ENCODE measurements around the gene WDR73. TPM values are rescaled to one million over a fixed set of nuclear protein-coding genes. Genes with fewer than 3 reads are reported as not detected.
A peak's percentile ranks its signal among the peaks of the same experiment; 100 is the strongest.

Gene WDR73
- total and polyA plus RNA-seq, 2 experiments from 2014 or later = 31.8 to 39.6 TPM

GRCh38 chr15:84598993-84599392 lies 55.1 kb downstream of the WDR73 start:
- DNase-seq (ENCODE audit: low read depth in 1 of 2, low spot score in 1 of 2) = peak; percentile 59 to 72
- Histone ChIP-seq H3K9me3 (ENCODE audit: low read depth) (no peaks in the 10 kb centered on the region), H3K27ac (no peak overlapping the region), H3K4me1 (ENCODE audit: low read depth) (no peaks in the 10 kb centered on the region), H3K36me3 (peaks cover 4% of the 10 kb centered on the region), H3K27me3 (no peaks in the 10 kb centered on the region), H3K4me3 (no peak overlapping the region)
- peak; percentile 82 for TF ChIP-seq CTCF (IDR thresholded peaks at IDR 0.05; ENCODE audit: low read depth, low read length)

- DNase-seq (ENCODE audit: low read depth in 1 of 2, low spot score in 1 of 2) = no peak
- no peak overlapping the region for H3K27ac ChIP-seq
- H3K27me3 ChIP-seq = no peaks in the 10 kb centered on the region
- H3K36me3 ChIP-seq = no peaks in the 10 kb centered on the region
- no peak overlapping the region for H3K4me3 ChIP-seq
- no peaks in the 10 kb centered on the region for H3K9me3 ChIP-seq (ENCODE audit: low read depth)
- no peak for TF ChIP-seq CTCF (IDR thresholded peaks at IDR 0.05; ENCODE audit: low read depth, low read length)
- no peaks in the 10 kb centered on the region for H3K4me1 ChIP-seq (ENCODE audit: low read depth)
Observed at GRCh38 chr15:84598250-84598649, 55.8 kb downstream of the WDR73 start.

- no peaks in the 10 kb centered on the region for H3K9me3 ChIP-seq (ENCODE audit: low read depth)
- H3K36me3 ChIP-seq = no peaks in the 10 kb centered on the region
- no peak overlapping the region for H3K4me3 ChIP-seq
- no peaks in the 10 kb centered on the region for H3K4me1 ChIP-seq (ENCODE audit: low read depth)
- H3K27me3 ChIP-seq = no peaks in the 10 kb centered on the region
- no peak for DNase-seq (ENCODE audit: low read depth in 1 of 2, low spot score in 1 of 2)
- no peak for TF ChIP-seq CTCF (IDR thresholded peaks at IDR 0.05; ENCODE audit: low read depth, low read length)
- no peak overlapping the region for H3K27ac ChIP-seq
Observed at GRCh38 chr15:84597296-84597695, 56.8 kb downstream of the WDR73 start.

GRCh38 chr15:84595660-84596059 lies 58.4 kb downstream of the WDR73 start:
- H3K36me3 ChIP-seq = no peaks in the 10 kb centered on the region
- peaks cover 5% of the 10 kb centered on the region for H3K4me1 ChIP-seq (ENCODE audit: low read depth)
- H3K27ac ChIP-seq = no peak overlapping the region
- H3K27me3 ChIP-seq = no peaks in the 10 kb centered on the region
- no peak for TF ChIP-seq CTCF (IDR thresholded peaks at IDR 0.05; ENCODE audit: low read depth, low read length)
- H3K4me3 ChIP-seq = no peak overlapping the region
- no peaks in the 10 kb centered on the region for H3K9me3 ChIP-seq (ENCODE audit: low read depth)
- DNase-seq (ENCODE audit: low read depth in 1 of 2, low spot score in 1 of 2) = no peak

- TF ChIP-seq CTCF (IDR thresholded peaks at IDR 0.05; ENCODE audit: low read depth, low read length) = no peak
- H3K27ac ChIP-seq = no peak overlapping the region
- H3K4me1 ChIP-seq (ENCODE audit: low read depth) = peaks cover 5% of the 10 kb centered on the region
- H3K9me3 ChIP-seq (ENCODE audit: low read depth) = no peaks in the 10 kb centered on the region
- H3K36me3 ChIP-seq = no peaks in the 10 kb centered on the region
- no peak for DNase-seq (ENCODE audit: low read depth in 1 of 2, low spot score in 1 of 2)
- no peak overlapping the region for H3K4me3 ChIP-seq
- no peaks in the 10 kb centered on the region for H3K27me3 ChIP-seq
Observed at GRCh38 chr15:84594617-84595290, 59.3 kb downstream of the WDR73 start.
